Fibroblast of mammary gland (primary cell): ENCODE measurements around the gene CRACR2B.

ENCODE experiments used
- DNase-seq: peaks from one replicate; pipeline ENCODE4 v3.0.0-alpha.2; 2010; ENCODE audit warnings: low read depth
- H3K4me3 ChIP-seq: 2 replicates; pipeline ENCODE4 v1.5.1; 2011; ENCODE audit warnings: low read depth, mild to moderate bottlenecking, low read length, moderate library complexity; ENCODE audit not compliant: control insufficient read depth
- TF ChIP-seq, protein P1 (sequence below): conservative IDR thresholded peaks from 2 replicates; pipeline ENCODE4 v1.5.1; 2011; ENCODE audit warnings: low read depth, low read length, inconsistent platforms; ENCODE audit not compliant: control insufficient read depth, insufficient read depth

Gene CRACR2B

DNA sequence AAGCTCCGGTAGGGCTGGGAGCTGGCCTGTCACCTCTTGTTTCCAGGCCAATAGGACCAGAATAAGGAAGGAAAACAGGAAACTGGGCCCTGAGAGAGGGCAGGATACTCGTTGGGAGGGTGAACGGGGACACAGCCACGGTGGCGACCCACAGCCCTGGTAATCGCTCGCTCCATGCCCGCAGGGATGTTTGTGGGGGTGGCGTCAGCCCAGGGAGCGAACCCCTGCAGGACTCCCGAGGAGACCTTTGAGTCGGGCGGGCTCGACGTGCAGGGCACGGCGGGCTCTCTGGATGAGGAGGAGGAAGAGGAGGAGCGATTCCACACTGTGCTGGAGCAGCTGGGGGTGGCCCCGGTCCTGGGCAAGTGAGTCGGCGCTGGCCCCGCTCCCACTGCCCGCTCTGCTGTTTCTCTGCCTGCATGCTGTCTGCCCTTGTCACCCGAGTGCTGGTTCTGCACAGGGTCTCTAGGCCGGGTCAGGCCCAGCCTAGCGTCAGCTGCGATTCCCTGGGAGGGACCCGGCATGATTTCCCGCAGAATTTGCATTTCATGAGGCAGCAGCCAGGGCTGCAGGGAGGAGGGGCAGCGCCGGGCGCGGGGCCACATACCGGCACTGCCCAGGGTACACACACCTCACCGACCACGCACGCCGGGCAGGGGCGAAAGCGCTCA lies 1.6 kb downstream of the CRACR2B start:
- no peak overlapping the region for H3K4me3 ChIP-seq
- TF ChIP-seq, protein P1, sequence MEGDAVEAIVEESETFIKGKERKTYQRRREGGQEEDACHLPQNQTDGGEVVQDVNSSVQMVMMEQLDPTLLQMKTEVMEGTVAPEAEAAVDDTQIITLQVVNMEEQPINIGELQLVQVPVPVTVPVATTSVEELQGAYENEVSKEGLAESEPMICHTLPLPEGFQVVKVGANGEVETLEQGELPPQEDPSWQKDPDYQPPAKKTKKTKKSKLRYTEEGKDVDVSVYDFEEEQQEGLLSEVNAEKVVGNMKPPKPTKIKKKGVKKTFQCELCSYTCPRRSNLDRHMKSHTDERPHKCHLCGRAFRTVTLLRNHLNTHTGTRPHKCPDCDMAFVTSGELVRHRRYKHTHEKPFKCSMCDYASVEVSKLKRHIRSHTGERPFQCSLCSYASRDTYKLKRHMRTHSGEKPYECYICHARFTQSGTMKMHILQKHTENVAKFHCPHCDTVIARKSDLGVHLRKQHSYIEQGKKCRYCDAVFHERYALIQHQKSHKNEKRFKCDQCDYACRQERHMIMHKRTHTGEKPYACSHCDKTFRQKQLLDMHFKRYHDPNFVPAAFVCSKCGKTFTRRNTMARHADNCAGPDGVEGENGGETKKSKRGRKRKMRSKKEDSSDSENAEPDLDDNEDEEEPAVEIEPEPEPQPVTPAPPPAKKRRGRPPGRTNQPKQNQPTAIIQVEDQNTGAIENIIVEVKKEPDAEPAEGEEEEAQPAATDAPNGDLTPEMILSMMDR = no peak
- DNase-seq = no peak

DNA sequence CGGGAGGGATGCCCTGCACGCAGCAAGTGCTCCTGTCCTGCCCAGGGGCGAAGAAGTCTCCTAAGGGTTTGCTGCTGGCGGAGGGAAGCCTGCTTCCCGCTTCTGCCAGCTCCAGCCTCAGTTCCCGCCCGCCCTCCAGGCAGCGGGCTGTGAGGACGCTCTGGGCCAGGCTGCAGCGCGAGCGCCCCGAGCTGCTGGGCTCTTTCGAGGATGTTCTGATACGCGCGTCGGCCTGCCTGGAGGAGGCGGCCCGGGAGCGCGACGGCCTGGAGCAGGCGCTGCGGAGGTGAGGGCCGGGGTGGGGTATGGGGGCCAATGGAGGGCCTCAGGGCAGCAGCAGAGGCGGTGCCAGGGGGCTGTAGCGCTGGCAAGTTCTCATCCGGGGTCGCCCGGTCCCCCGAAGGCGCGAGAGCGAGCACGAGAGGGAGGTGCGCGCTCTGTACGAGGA lies 2.2 kb downstream of the CRACR2B start:
- TF ChIP-seq, protein P1 = no peak
- H3K4me3 ChIP-seq = peak overlapping the region; percentile 16
- DNase-seq = no peak

DNA sequence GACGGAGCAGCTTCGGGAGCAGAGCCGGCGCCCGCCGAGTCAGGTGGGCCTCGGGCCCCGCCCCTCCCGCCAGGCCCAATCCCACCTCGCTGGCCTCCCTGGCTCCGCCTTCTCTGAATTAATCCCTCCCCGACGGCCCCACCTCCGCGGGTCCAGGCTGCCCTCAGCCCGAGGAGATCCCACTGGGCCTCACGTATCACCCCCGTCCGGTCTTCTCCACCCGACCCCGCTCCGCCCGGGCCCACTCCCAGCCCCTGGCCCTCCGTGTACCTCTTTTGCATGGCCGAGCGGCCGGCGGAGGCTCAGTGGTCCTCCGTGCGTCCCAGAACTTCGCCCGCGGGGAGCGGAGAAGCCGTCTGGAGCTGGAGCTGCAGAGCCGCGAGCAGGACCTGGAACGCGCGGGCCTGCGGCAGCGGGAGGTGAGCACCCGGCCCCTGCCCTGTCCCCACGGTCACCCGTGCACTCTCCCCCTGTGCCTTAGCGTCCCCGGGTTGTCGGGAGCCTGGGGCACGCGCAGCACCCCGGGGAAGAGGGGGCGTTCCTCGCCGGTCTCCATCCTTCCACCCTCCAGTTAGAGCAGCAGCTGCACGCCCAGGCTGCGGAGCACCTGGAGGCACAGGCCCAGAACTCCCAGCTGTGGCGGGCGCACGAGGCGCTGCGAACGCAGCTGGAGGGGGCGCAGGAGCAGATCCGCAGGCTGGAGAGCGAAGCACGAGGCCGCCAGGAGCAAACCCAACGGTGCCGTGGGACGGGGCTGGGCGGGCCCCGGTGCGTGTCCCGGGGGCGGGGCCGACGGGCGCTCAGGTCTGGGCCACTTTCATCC lies 2.8 kb downstream of the CRACR2B start:
- H3K4me3 ChIP-seq = peak overlapping the region; percentile 10
- TF ChIP-seq, protein P1 = no peak
- no peak for DNase-seq

DNA sequence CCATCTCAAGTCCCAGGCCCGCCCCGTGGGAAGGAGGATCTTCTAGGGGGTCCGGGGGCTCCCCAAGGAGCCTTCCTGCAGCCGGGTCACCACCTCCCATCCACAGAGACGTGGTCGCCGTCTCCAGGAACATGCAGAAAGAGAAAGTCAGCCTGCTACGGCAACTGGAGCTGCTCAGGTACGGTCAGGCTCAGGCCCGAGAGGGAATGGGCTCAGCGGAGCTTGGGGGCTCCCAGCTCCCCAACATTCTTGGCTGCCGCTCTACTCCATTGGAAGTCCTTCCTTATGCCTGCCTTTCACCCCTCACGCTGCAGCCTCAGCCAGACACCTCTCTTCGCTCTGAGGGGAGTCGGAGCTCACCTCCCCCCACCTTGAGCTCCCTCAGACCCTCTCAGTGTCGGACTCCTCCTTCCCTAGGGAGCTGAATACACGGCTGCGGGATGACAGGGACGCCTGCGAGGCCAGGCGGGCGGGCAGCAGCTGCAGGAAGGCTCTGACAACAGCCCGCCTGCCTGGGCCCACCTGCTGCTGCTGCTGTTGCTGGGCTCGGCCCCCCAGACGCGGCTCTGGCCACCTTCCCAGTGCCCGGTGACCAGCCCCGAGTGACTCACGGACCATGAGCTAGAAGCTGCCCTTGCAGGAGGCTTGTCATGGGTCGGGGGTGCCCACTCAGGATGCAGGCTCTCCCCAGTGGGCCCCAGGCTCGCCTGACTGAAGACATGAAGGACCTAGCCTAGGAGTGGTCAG lies 3.6 kb downstream of the CRACR2B start:
- no peak overlapping the region for H3K4me3 ChIP-seq
- TF ChIP-seq, protein P1 = no peak
- no peak for DNase-seq

DNA sequence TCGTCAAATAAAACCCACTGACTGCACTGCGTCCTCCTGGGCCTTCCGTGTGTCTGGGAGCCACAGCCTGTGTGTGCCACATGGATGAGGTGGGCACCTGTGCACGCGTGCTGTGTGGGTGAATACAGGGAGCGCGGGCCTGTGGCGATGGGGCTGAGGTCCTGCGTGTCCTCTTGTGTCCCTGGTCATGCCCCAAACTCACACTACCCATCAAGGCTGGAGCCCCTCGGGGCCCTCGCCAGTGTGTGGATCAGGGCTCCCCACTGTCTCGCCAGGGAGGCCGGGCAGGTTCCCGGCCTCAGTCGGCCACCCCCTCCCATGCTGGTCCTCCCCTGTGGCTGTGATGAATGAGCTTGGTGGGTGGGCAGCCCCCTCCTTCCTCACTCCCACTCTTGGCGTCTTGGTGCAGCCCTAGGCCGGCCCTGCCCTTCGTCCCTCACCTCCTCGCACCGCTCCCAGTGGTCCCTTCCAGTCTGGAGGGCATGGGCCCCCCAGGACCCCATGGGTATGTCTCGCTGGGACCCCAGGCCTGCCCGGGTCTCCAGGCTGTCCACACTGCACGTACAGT lies 4.3 kb downstream of the CRACR2B start:
- peak overlapping the region; percentile 37 for H3K4me3 ChIP-seq
- TF ChIP-seq, protein P1 = no peak
- no peak for DNase-seq

DNA sequence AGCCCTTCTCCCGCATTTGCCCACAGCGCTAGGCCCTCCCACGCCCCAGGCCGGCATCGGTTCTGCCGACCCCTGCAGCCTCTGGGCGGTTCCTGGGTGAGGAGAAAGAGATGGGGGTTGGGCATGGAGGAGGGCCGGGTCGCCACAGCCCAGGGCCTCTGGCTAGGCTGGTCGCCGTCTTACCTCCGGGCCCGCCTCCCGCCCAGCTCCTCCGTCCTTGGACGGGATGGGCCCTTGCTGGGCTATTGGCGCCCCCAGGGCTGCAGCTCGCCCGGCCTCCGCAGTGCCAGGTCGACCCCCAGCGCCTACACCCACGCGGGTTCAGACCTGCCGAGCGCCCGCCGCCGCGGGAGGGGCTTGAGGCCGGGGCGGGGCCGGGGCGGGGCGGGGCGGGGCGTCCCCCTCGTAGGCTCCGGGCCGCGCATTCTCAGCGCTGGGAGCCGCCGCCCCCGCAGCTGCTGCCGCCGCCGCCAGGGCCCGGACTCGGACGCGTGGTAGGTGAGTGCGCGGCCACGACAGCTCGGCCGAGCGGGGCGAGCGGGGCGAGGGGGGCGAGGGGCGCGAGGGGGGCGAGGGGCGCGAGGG lies 4.9 kb downstream of the CRACR2B start, which contains the start of gene CD151:
Gene CD151 (plus strand): TSS at position 424 of the 585 bp plus-strand sequence. CDS start 3,118 bp downstream, outside the sequence.
- peak within 1 kb of the TSS; percentile 51 for H3K4me3 ChIP-seq
- TF ChIP-seq, protein P1 = no peak
- no peak for DNase-seq
